Esophagus squamous epithelium (tissue), 4 donors: Measurements from ENCODE around the gene PADI1.

Source experiments
- CTCF ChIP-seq, 6 experiments: fragments of 450-650 bp in 4 of 6; fragments of 200-600 bp in 2 of 6; sonication (generic) in 2 of 6; IDR thresholded peaks; one replicate each; pipeline ENCODE4 v1.5.1; 2016 to 2019; ENCODE audit warnings: antibody characterized with exemption in 6 of 6, mild to moderate bottlenecking in 4 of 6, moderate library complexity in 4 of 6
- POLR2A ChIP-seq, 4 donors: fragments of 450-650 bp; IDR thresholded peaks; one replicate each; pipeline ENCODE4 v1.6.1; 2017; ENCODE audit warnings: antibody characterized with exemption in 4 of 4, mild to moderate bottlenecking in 4 of 4, moderate library complexity in 3 of 4

GRCh38 chr1:17229379-17229778 lies 24.5 kb downstream of the PADI1 start:
- TF ChIP-seq CTCF (IDR thresholded peaks at IDR 0.05) (no peak), POLR2A (IDR thresholded peaks at IDR 0.05) (no peak)
